Esophagus muscularis mucosa (tissue), 4 donors: ENCODE data around the gene PABPC3. TPM values are rescaled to one million over a fixed set of nuclear protein-coding genes. Genes with fewer than 3 reads are reported as not detected.

Experiments used
- DNase-seq: peaks from one replicate; pipeline ENCODE4 v3.0.0-alpha.2; 2017; ENCODE audit errors: extremely low spot score
- H3K27ac ChIP-seq, 4 donors: fragments of 200-600 bp; sonication (generic); replicated peaks in 1 of 4; 1 replicate in 3 of 4; 2 replicates in 1 of 4; pipeline ENCODE4 v1.5.1; 2016 to 2019; ENCODE audit warnings: mild to moderate bottlenecking in 1 of 4
- H3K27me3 ChIP-seq, 4 donors: fragments of 200-600 bp; sonication (generic); one replicate each; pipeline versions ENCODE4 v1.5.1 to v1.6.0; 2016 to 2019
- H3K36me3 ChIP-seq, 4 donors: fragments of 200-600 bp; sonication (generic); one replicate each; pipeline ENCODE4 v1.5.1; 2016 to 2019
- H3K4me1 ChIP-seq, 4 donors: fragments of 200-600 bp; sonication (generic); one replicate each; pipeline ENCODE4 v1.5.1; 2016 to 2019
- H3K4me3 ChIP-seq, 4 donors: fragments of 200-600 bp; sonication (generic); 1 replicate in 2 of 4; 2 replicates in 2 of 4; pipeline ENCODE4 v1.5.1; 2016 to 2019; ENCODE audit warnings: mild to moderate bottlenecking in 4 of 4, moderate library complexity in 1 of 4
- H3K9me3 ChIP-seq, 4 donors: fragments of 200-600 bp; sonication (generic); 1 replicate in 3 of 4; 2 replicates in 1 of 4; pipeline ENCODE4 v1.5.1; 2016 to 2019
- CTCF ChIP-seq, 3 experiments: fragments of 200-600 bp in 2 of 3; fragments of 450-650 bp in 1 of 3; sonication (generic) in 2 of 3; IDR thresholded peaks; one replicate each; pipeline ENCODE4 v1.5.1; 2017 to 2019; ENCODE audit warnings: antibody characterized with exemption in 3 of 3, mild to moderate bottlenecking in 2 of 3, moderate library complexity in 1 of 3
- EP300 ChIP-seq: sonication (generic); formaldehyde crosslinking; IDR thresholded peaks from one replicate; pipeline ENCODE4 v1.6.1; 2017; ENCODE audit warnings: antibody characterized with exemption
- POLR2A ChIP-seq: fragments of 450-650 bp; IDR thresholded peaks from one replicate; pipeline ENCODE4 v1.6.1; 2017; ENCODE audit warnings: antibody characterized with exemption, moderate library complexity, mild to moderate bottlenecking, low read depth
- POLR2AphosphoS5 ChIP-seq, 2 donors: sonication (generic); formaldehyde crosslinking; IDR thresholded peaks; one replicate each; pipeline ENCODE4 v1.6.1; 2017; ENCODE audit warnings: antibody characterized with exemption in 2 of 2
- WGBS: methylation state at CpG from one replicate; pipeline ENCODE4 v1.1.5; 2018; 5-methylcytosine and 5-hydroxymethylcytosine counted together
- intact Hi-C: fragments of 100-400 bp; cut with DNase I; formaldehyde crosslinking; loops from one replicate; pipeline ENCODE4 v1.15.1; 2023
- total RNA-seq, 4 donors: library from RNA; depleted of rRNA; stranded (reverse); fragments of >200 nt; gene quantifications; one replicate each; pipeline versions ENCODE4 v1.1.0 to v1.2.1, GENCODE V29; 2016

PABPC3 gene
- total RNA-seq, 4 donors from 2014 or later: under 0.01 to 0.17 (median 0.11) TPM; not detected in 1

GRCh38 chr13:25067064-25067463, 28.9 kb upstream of the PABPC3 start:
- no peak for TF ChIP-seq POLR2AphosphoS5 (IDR thresholded peaks at IDR 0.05)
- TF ChIP-seq POLR2A: no peak
- TF ChIP-seq EP300: no peak
- no peak for TF ChIP-seq CTCF (IDR thresholded peaks at IDR 0.05)
- H3K36me3 ChIP-seq: no peaks in the 10 kb centered on the region
- no peak for DNase-seq
- H3K27me3 ChIP-seq: peaks cover 0 to 29% (median 0%) of the 10 kb centered on the region in 4 donors
- intact Hi-C loops: no loop called here
- H3K27ac ChIP-seq: no peak overlapping the region
- 46% methylated on average over 3 of the region's 3 CpGs for WGBS
- H3K4me1 ChIP-seq: no peaks in the 10 kb centered on the region
- no peaks in the 10 kb centered on the region for H3K9me3 ChIP-seq
- H3K4me3 ChIP-seq: no peak overlapping the region

GRCh38 chr13:25068810-25069209, 27.1 kb upstream of the PABPC3 start:
- Histone ChIP-seq H3K27me3 (peaks cover 0 to 29% (median 0%) of the 10 kb centered on the region in 4 donors), H3K36me3 (no peaks in the 10 kb centered on the region), H3K4me3 (no peak overlapping the region), H3K9me3 (no peaks in the 10 kb centered on the region), H3K4me1 (no peaks in the 10 kb centered on the region), H3K27ac (no peak overlapping the region)
- intact Hi-C loops: no loop called here
- WGBS: 86% methylated on average over 24 of the region's 26 CpGs
- no peak for TF ChIP-seq CTCF (IDR thresholded peaks at IDR 0.05)
- no peak for TF ChIP-seq POLR2A
- DNase-seq: no peak

- 94% methylated on average over 5 of the region's 21 CpGs for WGBS
- intact Hi-C loops: no loop called here
Observed at GRCh38 chr13:25069236-25069635, 26.7 kb upstream of the PABPC3 start.

GRCh38 chr13:25069911-25070310, 26.0 kb upstream of the PABPC3 start:
- Histone ChIP-seq H3K27ac (no peak overlapping the region), H3K36me3 (no peaks in the 10 kb centered on the region), H3K9me3 (no peaks in the 10 kb centered on the region), H3K4me3 (no peak overlapping the region), H3K27me3 (peaks cover 0 to 29% (median 0%) of the 10 kb centered on the region in 4 donors), H3K4me1 (no peaks in the 10 kb centered on the region)
- TF ChIP-seq POLR2AphosphoS5 (IDR thresholded peaks at IDR 0.05): no peak
- TF ChIP-seq CTCF (IDR thresholded peaks at IDR 0.05): no peak
- no peak for TF ChIP-seq EP300
- no peak for TF ChIP-seq POLR2A
- intact Hi-C loops: no loop called here
- no peak for DNase-seq
- 37% methylated on average over 8 of the region's 8 CpGs for WGBS

More at GRCh38 chr13:25069236-25069635, 26.7 kb upstream of the PABPC3 start:
- no peak for TF ChIP-seq POLR2A
- no peak for TF ChIP-seq EP300
- TF ChIP-seq POLR2AphosphoS5 (IDR thresholded peaks at IDR 0.05): no peak
- TF ChIP-seq CTCF (IDR thresholded peaks at IDR 0.05): no peak
- DNase-seq: no peak
- no peaks in the 10 kb centered on the region for H3K36me3 ChIP-seq
- H3K27me3 ChIP-seq: peaks cover 0 to 29% (median 0%) of the 10 kb centered on the region in 4 donors
- H3K4me1 ChIP-seq: no peaks in the 10 kb centered on the region
- no peaks in the 10 kb centered on the region for H3K9me3 ChIP-seq
- no peak overlapping the region for H3K27ac ChIP-seq
- H3K4me3 ChIP-seq: no peak overlapping the region

- no peaks in the 10 kb centered on the region for H3K4me1 ChIP-seq
- intact Hi-C loops: no loop called here
- 72% methylated on average over 2 of the region's 2 CpGs for WGBS
- TF ChIP-seq POLR2AphosphoS5 (IDR thresholded peaks at IDR 0.05): no peak
- TF ChIP-seq EP300: no peak
- TF ChIP-seq CTCF (IDR thresholded peaks at IDR 0.05): no peak
- TF ChIP-seq POLR2A: no peak
- H3K27ac ChIP-seq: no peak overlapping the region
- H3K27me3 ChIP-seq: no peaks in the 10 kb centered on the region
- no peak for DNase-seq
- no peaks in the 10 kb centered on the region for H3K36me3 ChIP-seq
- no peak overlapping the region for H3K4me3 ChIP-seq
- H3K9me3 ChIP-seq: no peaks in the 10 kb centered on the region
Observed at GRCh38 chr13:25080773-25081172, 15.2 kb upstream of the PABPC3 start.
